Stimulated activated naive CD8-positive, alpha-beta T cell treated with anti-CD3 and anti-CD28 coated beads, Interleukin-15, Interleukin-2, amounts not matched to agents 100 U/mL and 50 U/mL, for 24 hours (primary cell): Measurements from ENCODE around the gene NAB2.

Experiments used
- ATAC-seq: fragments of 150-1000 bp; cut with Tn5 transposase; one replicate; pipeline ENCODE4 v1.10.0; 2021
- DNase-seq: peaks from one replicate; pipeline ENCODE4 v3.0.0; 2021

Gene NAB2

DNA sequence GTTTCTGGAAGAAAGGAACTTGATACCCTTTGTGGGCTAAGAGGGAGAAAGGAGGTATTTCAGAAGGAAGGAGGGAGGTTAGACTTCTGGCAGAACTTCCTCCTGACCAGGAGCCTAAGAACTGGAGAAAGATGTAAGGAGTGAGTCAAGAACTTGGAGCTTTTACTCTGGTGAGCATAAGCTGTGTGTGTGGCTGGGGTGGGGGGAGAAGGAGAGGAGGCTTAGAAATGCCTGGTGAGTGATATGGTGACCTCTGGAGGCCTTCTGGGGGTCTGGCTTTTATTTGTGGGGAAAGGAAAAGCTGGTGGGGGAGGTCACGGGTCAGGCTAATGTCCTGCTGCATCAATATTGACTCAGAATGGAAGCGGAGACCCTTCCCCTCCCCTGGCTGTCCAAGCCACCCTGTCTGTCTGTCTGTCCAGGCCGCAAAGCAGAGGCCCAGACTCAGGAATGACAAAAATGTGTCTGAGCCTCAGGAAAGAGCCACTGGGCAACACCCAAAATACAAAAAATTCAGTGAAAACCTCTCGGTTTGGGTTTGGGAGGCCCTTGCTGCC is 44.2 kb downstream of the NAB2 start:
- DNase-seq (no peak), ATAC-seq (no peak)

GRCh38 chr12:57133916-57134315 is 45.0 kb downstream of the NAB2 start:
- no peak for DNase-seq

GRCh38 chr12:57134949-57135348 is 46.0 kb downstream of the NAB2 start:
- ATAC-seq (no peak), DNase-seq (no peak)

More at GRCh38 chr12:57133916-57134315, 45.0 kb downstream of the NAB2 start:
- no peak for ATAC-seq

- DNase-seq (no peak), ATAC-seq (no peak)
Measured at GRCh38 chr12:57135527-57136326, 46.8 kb downstream of the NAB2 start.

- ATAC-seq (no peak), DNase-seq (no peak)
Measured at GRCh38 chr12:57138526-57139272, 49.8 kb downstream of the NAB2 start.

GRCh38 chr12:57139796-57140649 is 51.1 kb downstream of the NAB2 start:
- ATAC-seq (no peak), DNase-seq (no peak)

GRCh38 chr12:57141249-57141648 is 52.3 kb downstream of the NAB2 start:
- DNase-seq = no peak
- ATAC-seq = no peak

GRCh38 chr12:57142121-57142520 is 53.2 kb downstream of the NAB2 start:
- ATAC-seq (no peak), DNase-seq (no peak)

- no peak for ATAC-seq
Measured at GRCh38 chr12:57142727-57143126, 53.8 kb downstream of the NAB2 start.

DNA sequence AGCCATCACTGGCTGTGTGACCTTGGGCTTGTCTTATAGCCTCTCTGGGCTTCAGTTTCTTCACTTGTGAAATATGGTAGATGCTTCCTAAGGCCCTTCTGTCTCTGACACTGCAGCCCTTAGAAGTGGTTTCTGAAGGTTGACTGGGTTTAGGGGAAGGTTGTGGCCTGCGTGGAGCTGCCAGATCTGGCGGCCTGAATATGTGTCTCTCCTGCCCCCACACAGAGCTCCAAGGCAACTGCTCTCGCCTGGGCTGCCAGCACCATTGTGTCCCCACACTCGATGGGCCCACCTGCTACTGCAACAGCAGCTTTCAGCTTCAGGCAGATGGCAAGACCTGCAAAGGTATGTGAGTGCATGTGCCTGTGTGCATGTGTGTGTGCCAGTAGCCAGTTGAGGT is 54.5 kb downstream of the NAB2 start:
- ATAC-seq = no peak

More at GRCh38 chr12:57142727-57143126, 53.8 kb downstream of the NAB2 start:
- no peak for DNase-seq

More for the DNA sequence above, 54.5 kb downstream of the NAB2 start:
- no peak for DNase-seq
